GM15510 (cell line): ENCODE measurements around the gene ARHGEF18.

Experiments used
- POLR2A ChIP-seq: IDR thresholded peaks from 3 replicates; pipeline ENCODE4 v1.6.1; 2011; ENCODE audit warnings: borderline replicate concordance; ENCODE audit not compliant: insufficient read length; ENCODE audit errors: extremely low read depth

The ARHGEF18 gene

GRCh38 chr19:7337380-7338194 is 11.2 kb upstream of the ARHGEF18 start:
- peak; percentile 32 for TF ChIP-seq POLR2A

GRCh38 chr19:7340959-7341837 is 7.5 kb upstream of the ARHGEF18 start:
- no peak for TF ChIP-seq POLR2A

- TF ChIP-seq POLR2A: no peak
These were observed 6.6 kb upstream of the ARHGEF18 start for GRCh38 chr19:7342143-7342542.

GRCh38 chr19:7346488-7346971 is 2.2 kb upstream of the ARHGEF18 start:
- TF ChIP-seq POLR2A: no peak

GRCh38 chr19:7349231-7349591 is 474 bp downstream of the ARHGEF18 start:
- TF ChIP-seq POLR2A: no peak

- TF ChIP-seq POLR2A: no peak
These were observed 1.4 kb downstream of the ARHGEF18 start for GRCh38 chr19:7349961-7350711.

GRCh38 chr19:7351861-7352260 is 3.1 kb downstream of the ARHGEF18 start:
- no peak for TF ChIP-seq POLR2A

- TF ChIP-seq POLR2A: no peak
These were observed 6.5 kb downstream of the ARHGEF18 start for GRCh38 chr19:7355151-7355820.

GRCh38 chr19:7355871-7356270 is 7.1 kb downstream of the ARHGEF18 start:
- TF ChIP-seq POLR2A: no peak

- no peak for TF ChIP-seq POLR2A
These were observed 8.3 kb downstream of the ARHGEF18 start for GRCh38 chr19:7356899-7357627.

GRCh38 chr19:7358102-7358597 is 9.4 kb downstream of the ARHGEF18 start:
- TF ChIP-seq POLR2A: no peak

GRCh38 chr19:7360393-7360984 is 11.8 kb downstream of the ARHGEF18 start:
- no peak for TF ChIP-seq POLR2A

GRCh38 chr19:7363225-7363624 is 14.5 kb downstream of the ARHGEF18 start:
- TF ChIP-seq POLR2A: no peak

GRCh38 chr19:7366701-7367420 is 18.1 kb downstream of the ARHGEF18 start:
- no peak for TF ChIP-seq POLR2A
